ENCODE measurements around the gene EBF4.

- TF ChIP-seq EZH2 (IDR thresholded peaks at IDR 0.05) (no peak), CTCF (IDR thresholded peaks at IDR 0.05 in 2 of 3, conservative IDR thresholded peaks at IDR 0.05 in 1 of 3; ENCODE audit: borderline replicate concordance in 1 of 3, insufficient read depth in 1 of 3, low read depth in 2 of 3, low read length in 2 of 3) (no peak), SIN3A (IDR thresholded peaks at IDR 0.05; ENCODE audit: low read depth) (no peak), YY1 (IDR thresholded peaks at IDR 0.05; ENCODE audit: extremely low read depth, insufficient replicate concordance, low read depth, low read length) (no peak), CEBPB (IDR thresholded peaks at IDR 0.05; ENCODE audit: low read depth) (no peak)
These were observed 1.5 kb upstream of the EBF4 start for GRCh38 chr20:2691127-2691526.
